Measurements from ENCODE around the gene IGFBP3.

Gene IGFBP3, protein sequence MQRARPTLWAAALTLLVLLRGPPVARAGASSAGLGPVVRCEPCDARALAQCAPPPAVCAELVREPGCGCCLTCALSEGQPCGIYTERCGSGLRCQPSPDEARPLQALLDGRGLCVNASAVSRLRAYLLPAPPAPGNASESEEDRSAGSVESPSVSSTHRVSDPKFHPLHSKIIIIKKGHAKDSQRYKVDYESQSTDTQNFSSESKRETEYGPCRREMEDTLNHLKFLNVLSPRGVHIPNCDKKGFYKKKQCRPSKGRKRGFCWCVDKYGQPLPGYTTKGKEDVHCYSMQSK

DNA sequence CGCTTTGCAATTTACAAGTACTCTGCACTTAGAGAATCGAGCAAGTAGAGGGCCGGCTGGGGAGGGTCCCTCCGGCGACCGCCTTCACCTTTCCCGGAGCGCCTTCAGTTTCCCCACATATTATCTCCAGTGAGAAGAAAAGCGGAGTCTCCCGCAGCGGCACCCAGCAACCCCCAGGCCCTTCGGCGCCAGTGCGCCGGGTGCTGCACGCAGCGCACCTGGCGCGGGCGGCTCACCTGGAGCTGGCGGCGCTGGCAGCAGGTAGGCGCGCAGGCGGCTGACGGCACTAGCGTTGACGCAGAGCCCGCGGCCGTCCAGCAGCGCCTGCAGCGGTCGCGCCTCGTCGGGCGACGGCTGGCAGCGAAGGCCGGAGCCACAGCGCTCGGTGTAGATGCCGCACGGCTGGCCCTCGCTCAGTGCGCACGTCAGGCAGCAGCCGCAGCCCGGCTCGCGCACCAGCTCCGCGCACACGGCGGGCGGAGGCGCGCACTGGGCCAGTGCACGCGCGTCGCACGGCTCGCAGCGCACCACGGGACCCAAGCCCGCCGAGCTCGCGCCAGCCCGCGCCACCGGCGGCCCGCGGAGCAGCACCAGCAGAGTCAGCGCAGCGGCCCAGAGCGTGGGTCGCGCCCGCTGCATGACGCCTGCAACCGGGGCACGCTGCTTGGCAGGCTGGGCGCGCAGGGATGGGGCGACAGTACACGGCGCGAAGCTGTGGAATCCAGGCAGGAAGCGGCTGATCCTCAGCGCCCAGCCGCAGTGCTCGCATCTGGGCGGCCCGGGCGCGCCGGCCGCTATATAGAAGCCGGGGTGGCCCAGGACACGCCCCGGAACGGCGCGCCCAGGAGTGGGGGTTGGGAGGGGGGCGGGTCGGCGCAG lies at the start of gene IGFBP3:
Gene IGFBP3, minus strand, starts transcription at position 771 of the 879 bp plus-strand sequence. Its CDS starts 132 bp downstream, at position 639.
- no peak within 1 kb of the TSS for H3K9ac ChIP-seq
- H3K79me2 ChIP-seq, result no peaks in the 10 kb centered on the region
- H3K9me3 ChIP-seq (ENCODE audit: control insufficient read depth, low read length), result no peaks in the 10 kb centered on the region
- no peak for TF ChIP-seq CTCF (IDR thresholded peaks at IDR 0.05)
- H2AFZ ChIP-seq, result peak within 1 kb of the TSS; percentile 43
- no peaks in the 10 kb centered on the region for H3K36me3 ChIP-seq (ENCODE audit: control insufficient read depth, insufficient read depth, low read length)
- peak within 1 kb of the TSS; percentile 41 for H3K4me3 ChIP-seq (ENCODE audit: low read depth, low read length)
- no peaks in the 10 kb centered on the region for H3K27me3 ChIP-seq (ENCODE audit: control insufficient read depth, insufficient read depth, low read length)
- no peak within 1 kb of the TSS for H3K27ac ChIP-seq
- H3K4me2 ChIP-seq (ENCODE audit: low read length), result peak within 1 kb of the TSS; percentile 40
- H3K4me1 ChIP-seq, result peaks cover 2% of the 10 kb centered on the region

- Histone ChIP-seq H3K27me3 (ENCODE audit: control insufficient read depth, insufficient read depth, low read length) (no peaks in the 10 kb centered on the region), H3K4me1 (no peaks in the 10 kb centered on the region), H2AFZ (no peak overlapping the region), H3K9me3 (ENCODE audit: control insufficient read depth, low read length) (no peaks in the 10 kb centered on the region), H3K4me2 (ENCODE audit: low read length) (no peak overlapping the region), H3K36me3 (ENCODE audit: control insufficient read depth, insufficient read depth, low read length) (no peaks in the 10 kb centered on the region), H3K9ac (no peak overlapping the region), H3K4me3 (ENCODE audit: low read depth, low read length) (no peak overlapping the region), H3K27ac (no peak overlapping the region), H3K79me2 (no peaks in the 10 kb centered on the region)
- no peak for TF ChIP-seq CTCF (IDR thresholded peaks at IDR 0.05)
Measured at GRCh38 chr7:45970454-45970853, 49.4 kb upstream of the IGFBP3 start.

GRCh38 chr7:45969940-45970339 lies 48.9 kb upstream of the IGFBP3 start:
- H2AFZ ChIP-seq, result no peak overlapping the region
- TF ChIP-seq CTCF (IDR thresholded peaks at IDR 0.05), result no peak

DNA sequence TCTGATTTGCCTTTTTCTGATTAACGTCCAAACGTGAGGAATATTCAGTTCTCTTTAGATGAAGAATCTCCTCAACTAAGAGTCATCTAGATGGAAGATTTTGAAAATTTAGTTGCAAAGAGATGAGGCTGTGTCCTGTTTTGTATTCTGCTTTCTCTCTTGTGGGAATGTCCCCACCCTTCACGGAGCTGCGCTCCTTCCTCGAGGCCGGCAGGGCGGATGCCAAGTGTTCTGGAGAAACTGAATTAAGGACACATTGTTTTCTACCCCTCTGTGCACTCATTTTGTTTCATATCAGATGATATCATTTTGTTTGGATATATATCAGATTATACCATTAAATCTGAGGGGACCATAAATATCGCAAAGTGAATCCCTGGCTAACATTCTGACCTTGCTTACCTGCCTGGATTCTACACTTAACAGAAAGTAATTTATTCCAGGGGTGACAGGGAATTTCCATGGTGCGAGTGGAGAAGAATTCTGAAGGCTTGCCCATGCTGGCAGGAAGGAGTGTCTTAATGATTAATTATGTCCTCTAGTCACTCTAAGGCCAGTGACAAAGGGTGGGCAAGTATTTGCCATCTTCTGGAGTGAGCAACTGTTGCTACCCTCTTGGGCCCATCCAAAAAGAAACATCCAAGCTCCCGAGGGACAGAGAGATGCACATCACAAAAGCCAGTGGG lies 47.9 kb upstream of the IGFBP3 start:
- no peak for TF ChIP-seq CTCF (IDR thresholded peaks at IDR 0.05)
- no peaks in the 10 kb centered on the region for H3K4me1 ChIP-seq

More at GRCh38 chr7:45969940-45970339, 48.9 kb upstream of the IGFBP3 start:
- Histone ChIP-seq H3K9ac (no peak overlapping the region), H3K4me2 (ENCODE audit: low read length) (no peak overlapping the region), H3K79me2 (no peaks in the 10 kb centered on the region), H3K27me3 (ENCODE audit: control insufficient read depth, insufficient read depth, low read length) (no peaks in the 10 kb centered on the region), H3K4me3 (ENCODE audit: low read depth, low read length) (no peak overlapping the region), H3K4me1 (no peaks in the 10 kb centered on the region), H3K36me3 (ENCODE audit: control insufficient read depth, insufficient read depth, low read length) (no peaks in the 10 kb centered on the region), H3K9me3 (ENCODE audit: control insufficient read depth, low read length) (no peaks in the 10 kb centered on the region), H3K27ac (no peak overlapping the region)

More for the DNA sequence above, 47.9 kb upstream of the IGFBP3 start:
- H3K36me3 ChIP-seq (ENCODE audit: control insufficient read depth, insufficient read depth, low read length), result no peaks in the 10 kb centered on the region
- no peaks in the 10 kb centered on the region for H3K79me2 ChIP-seq
- no peak overlapping the region for H3K4me3 ChIP-seq (ENCODE audit: low read depth, low read length)
- no peaks in the 10 kb centered on the region for H3K27me3 ChIP-seq (ENCODE audit: control insufficient read depth, insufficient read depth, low read length)
- no peak overlapping the region for H3K9ac ChIP-seq
- no peak overlapping the region for H2AFZ ChIP-seq
- no peak overlapping the region for H3K27ac ChIP-seq
- no peaks in the 10 kb centered on the region for H3K9me3 ChIP-seq (ENCODE audit: control insufficient read depth, low read length)
- no peak overlapping the region for H3K4me2 ChIP-seq (ENCODE audit: low read length)
